ENCODE results near the gene DSTN. TPM values are rescaled to one million over a fixed set of nuclear protein-coding genes. Genes with fewer than 3 reads are reported as not detected.

Gene DSTN
- total and polyA plus RNA-seq, 2 donors (not counting 1 experiment from before 2014, with no cell fraction given), result 6.6 to 13.4 TPM

GRCh38 chr20:17556837-17557674 is 12.8 kb upstream of the DSTN start:
- 90% methylated on average over 7 of the region's 11 CpGs for WGBS (ENCODE audit: insufficient coverage)
- ATAC-seq (ENCODE audit: low read depth) (no peak), DNase-seq (no peak)
- H3K27ac Mint-ChIP-seq, result no peak overlapping the region
- Histone ChIP-seq H3K79me2 (ENCODE audit: control insufficient read depth, insufficient read depth, low read length) (no peaks in the 10 kb centered on the region), H2AFZ (ENCODE audit: insufficient read depth, low read depth, low read length, poor library complexity, severe bottlenecking) (no peak overlapping the region), H3K4me3 (ENCODE audit: control extremely low read depth in 1 of 5, extremely low read depth in 1 of 5, insufficient read depth in 1 of 5, low read depth in 2 of 5, low read length in 4 of 5) (no peak overlapping the region), H3K36me3 (replicated peaks in 1 of 2; ENCODE audit: control extremely low read depth in 1 of 2, control insufficient read depth in 1 of 2, extremely low read depth in 1 of 2, insufficient read depth in 2 of 2, low read length in 1 of 2) (no peaks in the 10 kb centered on the region), H3K27ac (ENCODE audit: low read length in 2 of 2) (no peak overlapping the region), H4K20me1 (ENCODE audit: control insufficient read depth, insufficient read depth, low read length, poor library complexity, severe bottlenecking) (no peaks in the 10 kb centered on the region), H3K4me2 (replicated peaks; ENCODE audit: low read depth, low read length, poor library complexity, severe bottlenecking) (no peak overlapping the region), H3K4me1 (ENCODE audit: control insufficient read depth in 2 of 2, insufficient read depth in 2 of 2, low read length in 2 of 2) (no peaks in the 10 kb centered on the region), H3K9me3 (ENCODE audit: control extremely low read depth in 1 of 3, control insufficient read depth in 2 of 3, insufficient read depth in 1 of 3, low read length in 2 of 3) (no peaks in the 10 kb centered on the region), H3K27me3 (replicated peaks in 1 of 4; ENCODE audit: control extremely low read depth in 1 of 4, control insufficient read depth in 3 of 4, insufficient read depth in 4 of 4, low read length in 3 of 4) (peaks cover 0 to 4% (median 0%) of the 10 kb centered on the region in 4 experiments), H3K9ac (ENCODE audit: low read length) (no peak overlapping the region)
- no peaks in the 10 kb centered on the region for H3K9me3 Mint-ChIP-seq (ENCODE audit: insufficient read depth)
- ChIA-PET CTCF (interaction anchor here (1.2 to 1.5 kb wide), 2 partner anchors 10 to 380 kb away, joined by 3 read pairs; no protein-coding TSS in a partner anchor), POLR2A (no interaction called here)
- intact Hi-C loops (cut with micrococcal nuclease), result no loop called here
- peaks cover 9% of the 10 kb centered on the region for H3K27me3 Mint-ChIP-seq
- no peaks in the 10 kb centered on the region for H3K4me1 Mint-ChIP-seq
- H3K4me3 Mint-ChIP-seq, result no peak overlapping the region
- TF ChIP-seq EZH2 (IDR thresholded peaks at IDR 0.05; ENCODE audit: borderline replicate concordance, insufficient read depth, low read depth, low read length, poor library complexity, severe bottlenecking), result no peak
- TF ChIP-seq CTCF (IDR thresholded peaks at IDR 0.05), result no peak

DNA sequence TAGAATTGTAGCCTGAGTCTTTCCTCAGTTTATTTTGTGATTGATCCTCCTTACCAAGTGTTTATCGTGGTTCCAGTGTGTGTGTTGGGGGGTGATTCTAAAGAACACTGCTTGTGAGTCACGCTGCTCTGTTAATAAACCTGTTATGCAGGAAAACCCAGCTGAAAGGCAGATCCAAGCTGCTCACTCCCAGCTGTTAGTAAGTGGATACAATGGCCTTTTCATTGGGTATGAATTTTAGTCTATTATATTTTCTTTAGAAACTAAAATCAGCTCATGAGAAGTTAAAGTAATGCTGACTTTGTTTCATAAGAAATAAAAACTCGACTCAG is 12.2 kb upstream of the DSTN start:
- Histone ChIP-seq H3K4me3 (ENCODE audit: control extremely low read depth in 1 of 5, extremely low read depth in 1 of 5, insufficient read depth in 1 of 5, low read depth in 2 of 5, low read length in 4 of 5) (no peak overlapping the region), H2AFZ (ENCODE audit: insufficient read depth, low read depth, low read length, poor library complexity, severe bottlenecking) (no peak overlapping the region), H3K79me2 (ENCODE audit: control insufficient read depth, insufficient read depth, low read length) (no peaks in the 10 kb centered on the region), H3K36me3 (replicated peaks in 1 of 2; ENCODE audit: control extremely low read depth in 1 of 2, control insufficient read depth in 1 of 2, extremely low read depth in 1 of 2, insufficient read depth in 2 of 2, low read length in 1 of 2) (no peaks in the 10 kb centered on the region), H3K4me1 (ENCODE audit: control insufficient read depth in 2 of 2, insufficient read depth in 2 of 2, low read length in 2 of 2) (no peaks in the 10 kb centered on the region), H3K27me3 (replicated peaks in 1 of 4; ENCODE audit: control extremely low read depth in 1 of 4, control insufficient read depth in 3 of 4, insufficient read depth in 4 of 4, low read length in 3 of 4) (no peaks in the 10 kb centered on the region), H3K4me2 (replicated peaks; ENCODE audit: low read depth, low read length, poor library complexity, severe bottlenecking) (no peak overlapping the region), H3K9ac (ENCODE audit: low read length) (no peak overlapping the region), H3K9me3 (ENCODE audit: control extremely low read depth in 1 of 3, control insufficient read depth in 2 of 3, insufficient read depth in 1 of 3, low read length in 2 of 3) (no peaks in the 10 kb centered on the region), H4K20me1 (ENCODE audit: control insufficient read depth, insufficient read depth, low read length, poor library complexity, severe bottlenecking) (no peaks in the 10 kb centered on the region), H3K27ac (ENCODE audit: low read length in 2 of 2) (no peak overlapping the region)
- ATAC-seq (ENCODE audit: low read depth), result no peak
- H3K4me1 Mint-ChIP-seq, result no peaks in the 10 kb centered on the region
- no peak overlapping the region for H3K4me3 Mint-ChIP-seq
- TF ChIP-seq EZH2 (IDR thresholded peaks at IDR 0.05; ENCODE audit: borderline replicate concordance, insufficient read depth, low read depth, low read length, poor library complexity, severe bottlenecking), result no peak
- TF ChIP-seq CTCF (IDR thresholded peaks at IDR 0.05), result no peak
- intact Hi-C loops (cut with micrococcal nuclease), result no loop called here
- H3K27me3 Mint-ChIP-seq, result peaks cover 9% of the 10 kb centered on the region
- H3K27ac Mint-ChIP-seq, result no peak overlapping the region
- no peak for DNase-seq
- ChIA-PET CTCF (interaction anchor here (0.6 to 1.5 kb wide), 2 partner anchors 228 to 380 kb away, joined by 3 to 4 read pairs; no protein-coding TSS in a partner anchor), POLR2A (no interaction called here)
- WGBS (ENCODE audit: insufficient coverage), result no CpG with 5 or more reads among the region's 3 CpGs
- H3K9me3 Mint-ChIP-seq (ENCODE audit: insufficient read depth), result no peaks in the 10 kb centered on the region

Measured in B cell (primary cell).